A673 (cell line): ENCODE measurements around the gene LUZP1.

ENCODE experiments used
- CTCF ChIP-seq: fragments of 300-800, 200-600 bp; sonication (generic); conservative IDR thresholded peaks from 2 replicates; pipeline ENCODE4 v1.5.1; 2017; ENCODE audit warnings: low read depth, mild to moderate bottlenecking, antibody characterized with exemption, low read length, moderate library complexity, mixed read lengths
- EZH2 ChIP-seq: fragments of 200-600 bp; sonication (generic); IDR thresholded peaks from 2 replicates; pipeline ENCODE4 v1.6.1; 2017; ENCODE audit warnings: borderline replicate concordance, low read depth, mild to moderate bottlenecking, mixed read lengths, antibody characterized with exemption, low read length; ENCODE audit not compliant: poor library complexity, severe bottlenecking

- TF ChIP-seq EZH2 (no peak), CTCF (no peak)
Measured at GRCh38 chr1:23168079-23168444, 594 bp downstream of the LUZP1 start.
